HepG2 (cell line): ENCODE data around the gene PFAS. TPM values are rescaled to one million over a fixed set of nuclear protein-coding genes. Genes with fewer than 3 reads are reported as not detected.
A peak's percentile ranks its signal among the peaks of the same experiment; 100 is the strongest.

Experiments
- CBX5 ChIP-seq: sonication (generic); formaldehyde crosslinking; IDR thresholded peaks from 2 replicates; pipeline ENCODE4 v1.4.0; 2020; ENCODE audit warnings: missing genetic modification reagents, borderline replicate concordance
- HNRNPH1 ChIP-seq: fragments of 200-400 bp; formaldehyde crosslinking; optimal IDR thresholded peaks from 2 replicates; pipeline ENCODE3; 2017; ENCODE audit warnings: mild to moderate bottlenecking, low read depth, low read length
- MED1 ChIP-seq: sonication (generic); formaldehyde crosslinking; IDR thresholded peaks from 2 replicates; pipeline ENCODE4 v1.4.0; 2020; ENCODE audit warnings: missing genetic modification reagents
- NR2F1 ChIP-seq, 2 experiments: fragments of 450-650 bp in 1 of 2; formaldehyde crosslinking in 1 of 2; IDR thresholded peaks; 2 replicates each; pipeline versions ENCODE4 v1.5.0 to v1.6.1; 2016 to 2020; ENCODE audit warnings: mild to moderate bottlenecking in 1 of 2, missing compliant biosample characterization in 1 of 2, missing genetic modification reagents in 1 of 2, moderate library complexity in 1 of 2
- NR2F2 ChIP-seq: IDR thresholded peaks from 2 replicates; pipeline ENCODE4 v1.6.1; 2012; ENCODE audit warnings: low read depth, inconsistent platforms, borderline replicate concordance
- PCBP1 ChIP-seq: fragments of 200-400 bp; formaldehyde crosslinking; IDR thresholded peaks from 2 replicates; pipeline ENCODE4 v1.6.1; 2017; ENCODE audit warnings: mild to moderate bottlenecking, low read depth, low read length, borderline replicate concordance
- PHB2 ChIP-seq: fragments of 450-650 bp; IDR thresholded peaks from 2 replicates; pipeline ENCODE4 v1.6.1; 2018; ENCODE audit not compliant: partially characterized antibody
- RARA ChIP-seq: IDR thresholded peaks from 2 replicates; pipeline ENCODE4 v1.6.1; 2016; ENCODE audit warnings: missing genetic modification reagents, missing compliant biosample characterization
- RXRB ChIP-seq: IDR thresholded peaks from 2 replicates; pipeline ENCODE4 v1.6.1; 2016; ENCODE audit warnings: borderline replicate concordance, missing genetic modification reagents, missing compliant biosample characterization
- SAP130 ChIP-seq: IDR thresholded peaks from 2 replicates; pipeline ENCODE4 v1.6.1; 2016; ENCODE audit warnings: low read depth
- TCF7 ChIP-seq: sonication (generic); IDR thresholded peaks from 2 replicates; pipeline ENCODE4 v1.6.1; 2016; ENCODE audit warnings: antibody characterized with exemption, low read depth
- TOPORS ChIP-seq: sonication (generic); formaldehyde crosslinking; IDR thresholded peaks from 2 replicates; pipeline ENCODE4 v1.8.0; 2023; ENCODE audit warnings: mild to moderate bottlenecking, missing genetic modification reagents
- ZBTB2 ChIP-seq: sonication (generic); formaldehyde crosslinking; IDR thresholded peaks from 2 replicates; pipeline ENCODE4 v1.8.0; 2022; ENCODE audit warnings: low read depth, missing genetic modification reagents
- ZBTB7B ChIP-seq: sonication (generic); formaldehyde crosslinking; IDR thresholded peaks from 2 replicates; pipeline ENCODE4 v1.4.0; 2020; ENCODE audit warnings: missing genetic modification reagents
- ZNF207 ChIP-seq: fragments of 450-650 bp; IDR thresholded peaks from 2 replicates; pipeline ENCODE4 v1.6.1; 2016; ENCODE audit warnings: antibody characterized with exemption, borderline replicate concordance
- ZNF263 ChIP-seq: sonication (generic); formaldehyde crosslinking; IDR thresholded peaks from 2 replicates; pipeline ENCODE4 v1.4.0; 2020; ENCODE audit warnings: missing genetic modification reagents
- ZNF546 ChIP-seq: sonication (generic); formaldehyde crosslinking; conservative IDR thresholded peaks from 2 replicates; pipeline ENCODE4 v1.8.1; 2023; ENCODE audit warnings: mild to moderate bottlenecking, missing genetic modification reagents
- ZNF878 ChIP-seq: sonication (generic); formaldehyde crosslinking; IDR thresholded peaks from 2 replicates; pipeline ENCODE4 v1.8.1; 2023; ENCODE audit warnings: mild to moderate bottlenecking, missing genetic modification reagents, moderate library complexity
- polyA plus RNA-seq, 8 experiments: library from polyadenylated mRNA; depleted of rRNA in 3 of 8; stranded (reverse) in 7 of 8; unstranded in 1 of 8; fragments of >200 nt; fragmentation: Illumina TruSeq in 4 of 8; extraction: Trizol in 4 of 8; gene quantifications; 2 replicates each; pipeline versions ENCODE4 v1.2.1 to v1.2.3, GENCODE V29; 2011 to 2016; ENCODE audit warnings: low read depth in 4 of 8, missing spikeins in 1 of 8, mixed read lengths in 1 of 8; ENCODE audit not compliant: insufficient read depth in 1 of 8
- total RNA-seq, 5 experiments: library from RNA; depleted of rRNA; stranded (reverse); fragments of >200 nt; fragmentation: Illumina TruSeq; extraction: Trizol; gene quantifications; 2 replicates each; pipeline ENCODE4 v1.2.3, GENCODE V29; 2016; ENCODE audit warnings: low read depth in 1 of 5
- TF ChIP-seq, protein P1 (sequence below): sonication (generic); formaldehyde crosslinking; IDR thresholded peaks from 2 replicates; pipeline ENCODE4 v1.4.0; 2020; ENCODE audit warnings: missing genetic modification reagents
- TF ChIP-seq, protein P2 (sequence below): sonication (generic); formaldehyde crosslinking; IDR thresholded peaks from 2 replicates; pipeline ENCODE4 v1.5.1; 2020; ENCODE audit warnings: mild to moderate bottlenecking, missing genetic modification reagents, borderline replicate concordance
- TF ChIP-seq, protein P3 (sequence below): IDR thresholded peaks from 2 replicates; pipeline ENCODE4 v1.6.1; 2016; ENCODE audit warnings: missing genetic modification reagents, missing compliant biosample characterization
- TF ChIP-seq, protein P4 (sequence below): sonication (generic); formaldehyde crosslinking; IDR thresholded peaks from 2 replicates; pipeline ENCODE4 v1.9.0; 2021; ENCODE audit warnings: missing genetic modification reagents, borderline replicate concordance

Gene PFAS
- total and polyA plus RNA-seq, 2 of the 13 experiments (the other 11 are each of a cell fraction or from before 2014, with no cell fraction given): 49.4 to 58.2 TPM

DNA sequence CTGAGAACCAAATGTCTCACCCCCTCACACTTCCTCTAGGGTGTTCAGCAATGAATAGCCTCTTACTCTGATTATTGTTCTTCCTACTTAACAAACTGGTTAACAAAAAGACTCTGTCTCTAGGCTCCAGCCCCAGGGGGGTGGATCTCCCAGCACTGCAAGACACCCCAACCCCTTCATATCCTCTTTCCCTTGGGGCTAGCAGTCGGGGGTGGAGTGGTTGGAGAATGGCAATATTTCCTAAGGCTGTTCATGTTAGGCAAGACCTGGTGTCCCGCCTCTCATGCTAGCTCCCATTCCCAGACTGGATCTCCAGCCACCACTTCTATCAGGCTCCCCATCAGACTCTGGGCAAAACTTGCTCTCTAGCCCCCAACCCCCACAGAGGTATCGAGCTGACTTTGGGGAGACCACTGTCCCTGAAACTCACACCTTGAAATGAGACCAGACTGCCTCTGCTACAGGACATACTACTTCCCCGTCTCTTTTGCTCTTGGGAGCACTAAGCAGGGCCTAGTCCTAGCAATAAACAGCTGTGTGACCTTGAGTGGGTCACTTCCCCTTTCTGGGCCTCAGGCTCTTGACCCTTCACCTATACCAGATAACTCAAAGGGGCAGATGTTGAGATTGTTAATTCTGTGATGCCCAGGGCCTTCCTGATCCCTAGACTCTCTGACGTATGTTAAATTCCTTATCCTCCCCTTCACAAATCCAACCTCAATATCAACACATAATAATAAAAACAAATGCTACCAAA lies 43.7 kb downstream of the PFAS start (continued):
- TF ChIP-seq, protein P1, sequence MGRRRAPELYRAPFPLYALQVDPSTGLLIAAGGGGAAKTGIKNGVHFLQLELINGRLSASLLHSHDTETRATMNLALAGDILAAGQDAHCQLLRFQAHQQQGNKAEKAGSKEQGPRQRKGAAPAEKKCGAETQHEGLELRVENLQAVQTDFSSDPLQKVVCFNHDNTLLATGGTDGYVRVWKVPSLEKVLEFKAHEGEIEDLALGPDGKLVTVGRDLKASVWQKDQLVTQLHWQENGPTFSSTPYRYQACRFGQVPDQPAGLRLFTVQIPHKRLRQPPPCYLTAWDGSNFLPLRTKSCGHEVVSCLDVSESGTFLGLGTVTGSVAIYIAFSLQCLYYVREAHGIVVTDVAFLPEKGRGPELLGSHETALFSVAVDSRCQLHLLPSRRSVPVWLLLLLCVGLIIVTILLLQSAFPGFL (CRISPR knock-in tag): no peak
- TF ChIP-seq ZNF263 (CRISPR knock-in tag) (peak; percentile 79), NR2F2 (peak; percentile 37; the same call in 1 of the 2 replicates), ZNF207 (no peak), TCF7 (no peak), MED1 (0 out of 2 replicates have a peak, but pooled peaks have one; percentile 17), HNRNPH1 (no peak), ZBTB7B (CRISPR knock-in tag) (0 out of 2 replicates have a peak, but pooled peaks have one; percentile 37), ZBTB2 (CRISPR knock-in tag) (no peak), RXRB (CRISPR knock-in tag) (peak; percentile 92), SAP130 (CRISPR knock-in tag) (peak; percentile 32; the same call in 1 of the 2 replicates), CBX5 (no peak), ZNF546 (CRISPR knock-in tag) (no peak), TOPORS (no peak), RARA (CRISPR knock-in tag) (peak; percentile 38; the same call in 1 of the 2 replicates), NR2F1 (CRISPR knock-in tag; IDR thresholded peaks at IDR 0.05) (peak; percentile 55 to 78; a peak in 3 of 4 replicates), PCBP1 (no peak), ZNF878 (CRISPR knock-in tag) (no peak), PHB2 (no peak)
- TF ChIP-seq, protein P2, sequence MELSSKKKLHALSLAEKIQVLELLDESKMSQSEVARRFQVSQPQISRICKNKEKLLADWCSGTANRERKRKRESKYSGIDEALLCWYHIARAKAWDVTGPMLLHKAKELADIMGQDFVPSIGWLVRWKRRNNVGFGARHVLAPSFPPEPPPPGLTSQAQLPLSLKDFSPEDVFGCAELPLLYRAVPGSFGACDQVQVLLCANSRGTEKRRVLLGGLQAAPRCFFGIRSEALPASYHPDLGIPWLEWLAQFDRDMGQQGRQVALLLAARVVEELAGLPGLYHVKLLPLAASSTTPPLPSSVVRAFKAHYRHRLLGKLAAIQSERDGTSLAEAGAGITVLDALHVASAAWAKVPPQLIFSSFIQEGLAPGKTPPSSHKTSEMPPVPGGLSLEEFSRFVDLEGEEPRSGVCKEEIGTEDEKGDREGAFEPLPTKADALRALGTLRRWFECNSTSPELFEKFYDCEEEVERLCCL (CRISPR knock-in tag): no peak
- TF ChIP-seq, protein P3, sequence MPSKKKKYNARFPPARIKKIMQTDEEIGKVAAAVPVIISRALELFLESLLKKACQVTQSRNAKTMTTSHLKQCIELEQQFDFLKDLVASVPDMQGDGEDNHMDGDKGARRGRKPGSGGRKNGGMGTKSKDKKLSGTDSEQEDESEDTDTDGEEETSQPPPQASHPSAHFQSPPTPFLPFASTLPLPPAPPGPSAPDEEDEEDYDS (CRISPR knock-in tag): no peak
- TF ChIP-seq, protein P4, sequence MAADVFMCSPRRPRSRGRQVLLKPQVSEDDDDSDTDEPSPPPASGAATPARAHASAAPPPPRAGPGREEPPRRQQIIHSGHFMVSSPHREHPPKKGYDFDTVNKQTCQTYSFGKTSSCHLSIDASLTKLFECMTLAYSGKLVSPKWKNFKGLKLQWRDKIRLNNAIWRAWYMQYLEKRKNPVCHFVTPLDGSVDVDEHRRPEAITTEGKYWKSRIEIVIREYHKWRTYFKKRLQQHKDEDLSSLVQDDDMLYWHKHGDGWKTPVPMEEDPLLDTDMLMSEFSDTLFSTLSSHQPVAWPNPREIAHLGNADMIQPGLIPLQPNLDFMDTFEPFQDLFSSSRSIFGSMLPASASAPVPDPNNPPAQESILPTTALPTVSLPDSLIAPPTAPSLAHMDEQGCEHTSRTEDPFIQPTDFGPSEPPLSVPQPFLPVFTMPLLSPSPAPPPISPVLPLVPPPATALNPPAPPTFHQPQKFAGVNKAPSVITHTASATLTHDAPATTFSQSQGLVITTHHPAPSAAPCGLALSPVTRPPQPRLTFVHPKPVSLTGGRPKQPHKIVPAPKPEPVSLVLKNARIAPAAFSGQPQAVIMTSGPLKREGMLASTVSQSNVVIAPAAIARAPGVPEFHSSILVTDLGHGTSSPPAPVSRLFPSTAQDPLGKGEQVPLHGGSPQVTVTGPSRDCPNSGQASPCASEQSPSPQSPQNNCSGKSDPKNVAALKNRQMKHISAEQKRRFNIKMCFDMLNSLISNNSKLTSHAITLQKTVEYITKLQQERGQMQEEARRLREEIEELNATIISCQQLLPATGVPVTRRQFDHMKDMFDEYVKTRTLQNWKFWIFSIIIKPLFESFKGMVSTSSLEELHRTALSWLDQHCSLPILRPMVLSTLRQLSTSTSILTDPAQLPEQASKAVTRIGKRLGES (CRISPR knock-in tag): no peak
